ENCODE data around the gene CACNA1C.

- TF ChIP-seq POLR2A (IDR thresholded peaks at IDR 0.05; ENCODE audit: low read depth, low read length) (no peak), POLR2AphosphoS5 (IDR thresholded peaks at IDR 0.05; ENCODE audit: low read depth, low read length) (no peak), TAF1 (IDR thresholded peaks at IDR 0.05; ENCODE audit: low read depth, low read length) (no peak), SPI1 (IDR thresholded peaks at IDR 0.05; ENCODE audit: low read depth, low read length) (no peak), POU2F2 (IDR thresholded peaks at IDR 0.05; ENCODE audit: low read depth, low read length) (no peak)
Measured at GRCh38 chr12:2250797-2251196, 198.0 kb downstream of the CACNA1C start.

Data from GM12891 (cell line).